Measurements from ENCODE around the gene SHISA6. TPM values are rescaled to one million over a fixed set of nuclear protein-coding genes. Genes with fewer than 3 reads are reported as not detected.

The SHISA6 gene
- total RNA-seq, 4 donors from 2014 or later = 0.45 to 4.9 (median 3.3) TPM

GRCh38 chr17:11548398-11548797 is 307.4 kb downstream of the SHISA6 start:
- no peaks in the 10 kb centered on the region for H3K4me1 ChIP-seq
- H3K36me3 ChIP-seq = no peaks in the 10 kb centered on the region
- H3K4me3 ChIP-seq = no peak overlapping the region
- no peaks in the 10 kb centered on the region for H3K27me3 ChIP-seq
- no peak overlapping the region for H3K27ac ChIP-seq
- 67% methylated on average over 2 of the region's 2 CpGs for WGBS
- DNase-seq (ENCODE audit: low spot score in 2 of 2) = no peak
- H3K9me3 ChIP-seq = no peaks in the 10 kb centered on the region
- TF ChIP-seq POLR2A (IDR thresholded peaks at IDR 0.05) (no peak), POLR2AphosphoS5 (IDR thresholded peaks at IDR 0.05) (no peak), CTCF (IDR thresholded peaks at IDR 0.05) (no peak), EP300 (IDR thresholded peaks at IDR 0.05) (no peak)

- Histone ChIP-seq H3K4me3 (no peak overlapping the region), H3K27me3 (no peaks in the 10 kb centered on the region), H3K27ac (no peak overlapping the region), H3K36me3 (no peaks in the 10 kb centered on the region), H3K4me1 (no peaks in the 10 kb centered on the region), H3K9me3 (no peaks in the 10 kb centered on the region)
- TF ChIP-seq POLR2AphosphoS5 (IDR thresholded peaks at IDR 0.05) (no peak), CTCF (IDR thresholded peaks at IDR 0.05) (no peak), POLR2A (IDR thresholded peaks at IDR 0.05) (no peak), EP300 (IDR thresholded peaks at IDR 0.05) (no peak)
- no peak for DNase-seq (ENCODE audit: low spot score in 2 of 2)
- WGBS = 86% methylated on average over 2 of the region's 2 CpGs
Measured at GRCh38 chr17:11550431-11550830, 309.4 kb downstream of the SHISA6 start.

- 75% methylated on average over 6 of the region's 6 CpGs for WGBS
- DNase-seq (ENCODE audit: low spot score in 2 of 2) = no peak
Measured at GRCh38 chr17:11551442-11551841, 310.4 kb downstream of the SHISA6 start.

GRCh38 chr17:11553135-11553534 is 312.1 kb downstream of the SHISA6 start:
- no peaks in the 10 kb centered on the region for H3K9me3 ChIP-seq
- DNase-seq (ENCODE audit: low spot score in 2 of 2) = no peak
- H3K27ac ChIP-seq = no peak overlapping the region
- TF ChIP-seq EP300 (IDR thresholded peaks at IDR 0.05) = no peak
- TF ChIP-seq CTCF (IDR thresholded peaks at IDR 0.05) = no peak
- no peak for TF ChIP-seq POLR2AphosphoS5 (IDR thresholded peaks at IDR 0.05)
- TF ChIP-seq POLR2A (IDR thresholded peaks at IDR 0.05) = no peak
- H3K27me3 ChIP-seq = no peaks in the 10 kb centered on the region
- H3K36me3 ChIP-seq = no peaks in the 10 kb centered on the region
- no peaks in the 10 kb centered on the region for H3K4me1 ChIP-seq
- 73% methylated on average over 1 of the region's 1 CpG for WGBS
- no peak overlapping the region for H3K4me3 ChIP-seq

More at GRCh38 chr17:11551442-11551841, 310.4 kb downstream of the SHISA6 start:
- no peaks in the 10 kb centered on the region for H3K36me3 ChIP-seq
- no peaks in the 10 kb centered on the region for H3K27me3 ChIP-seq
- TF ChIP-seq EP300 (IDR thresholded peaks at IDR 0.05) (no peak), POLR2AphosphoS5 (IDR thresholded peaks at IDR 0.05) (no peak), CTCF (IDR thresholded peaks at IDR 0.05) (no peak), POLR2A (IDR thresholded peaks at IDR 0.05) (no peak)
- no peak overlapping the region for H3K4me3 ChIP-seq
- no peaks in the 10 kb centered on the region for H3K4me1 ChIP-seq
- H3K27ac ChIP-seq = no peak overlapping the region
- H3K9me3 ChIP-seq = no peaks in the 10 kb centered on the region

- 13% methylated on average over 1 of the region's 1 CpG for WGBS
- TF ChIP-seq EP300 (IDR thresholded peaks at IDR 0.05) (no peak), POLR2A (IDR thresholded peaks at IDR 0.05) (no peak), CTCF (IDR thresholded peaks at IDR 0.05) (no peak), POLR2AphosphoS5 (IDR thresholded peaks at IDR 0.05) (no peak)
- Histone ChIP-seq H3K4me3 (no peak overlapping the region), H3K27ac (no peak overlapping the region), H3K36me3 (no peaks in the 10 kb centered on the region), H3K27me3 (no peaks in the 10 kb centered on the region), H3K9me3 (no peaks in the 10 kb centered on the region), H3K4me1 (no peaks in the 10 kb centered on the region)
- no peak for DNase-seq (ENCODE audit: low spot score in 2 of 2)
Measured at GRCh38 chr17:11554042-11554441, 313.0 kb downstream of the SHISA6 start.
